OCI-LY7 (cell line): Measurements from ENCODE around the gene APOL1. TPM values are rescaled to one million over a fixed set of nuclear protein-coding genes. Genes with fewer than 3 reads are reported as not detected.
"Not testable (repeated sequence)": the region's sequence is repeated elsewhere in the genome, so short reads cannot be mapped to it uniquely, and the experiment has no call there.

Experiments used
- BruUV-seq: library from RNA; stranded (reverse); fragments of 400-500 nt; replicated peaks from 2 replicates; lab custom pipeline; 2021; lab: Mats Ljungman, UMichigan
- CTCF ChIA-PET: fragments of 300-600 bp; sonication (Branson Sonifier 250); formaldehyde crosslinking; loops from one replicate; lab custom pipeline; 2022; ENCODE audit warnings: antibody characterized with exemption; ENCODE audit not compliant: unreplicated experiment; lab: Charles Lee
- POLR2A ChIA-PET: fragments of 300-600 bp; sonication (Branson Sonifier 250); formaldehyde crosslinking; loops from one replicate; lab custom pipeline; 2022; ENCODE audit warnings: antibody characterized with exemption; lab: Charles Lee
- DNase-seq: peaks from one replicate; pipeline ENCODE4 v3.0.0-alpha.2; 2015; ENCODE audit warnings: low spot score
- H2AFZ ChIP-seq: fragments of 200-600 bp; sonication (generic), shearing (Covaris generic); 2 replicates; pipeline ENCODE4 v1.6.1; 2014; ENCODE audit warnings: mild to moderate bottlenecking, antibody characterized with exemption, low read length, moderate library complexity
- H3K27ac ChIP-seq: fragments of 200-600 bp; sonication (generic); 2 replicates; pipeline ENCODE4 v1.5.1; 2014; ENCODE audit warnings: mixed run types, low read depth, mild to moderate bottlenecking, moderate library complexity, low read length, inconsistent platforms; ENCODE audit not compliant: poor library complexity, severe bottlenecking
- H3K36me3 ChIP-seq: fragments of 200-600 bp; sonication (generic); 2 replicates; pipeline ENCODE4 v1.6.1; 2014; ENCODE audit warnings: mild to moderate bottlenecking, antibody characterized with exemption, low read length, moderate library complexity, mixed read lengths; ENCODE audit not compliant: insufficient read depth
- H3K4me1 ChIP-seq: fragments of 200-600 bp; sonication (generic); 2 replicates; pipeline ENCODE4 v1.5.1; 2014; ENCODE audit warnings: mild to moderate bottlenecking, low read length; ENCODE audit not compliant: insufficient read depth, poor library complexity, severe bottlenecking
- H3K4me2 ChIP-seq: fragments of 200-600 bp; sonication (generic); 2 replicates; pipeline ENCODE4 v1.6.1; 2014; ENCODE audit warnings: mild to moderate bottlenecking, low read length
- H3K4me3 ChIP-seq: fragments of 200-600 bp; sonication (generic); 2 replicates; pipeline ENCODE4 v1.5.1; 2014; ENCODE audit warnings: mild to moderate bottlenecking, low read depth, low read length; ENCODE audit not compliant: poor library complexity, severe bottlenecking
- H3K79me2 ChIP-seq: fragments of 200-600 bp; sonication (generic); 2 replicates; pipeline ENCODE4 v1.6.1; 2016; ENCODE audit warnings: low read depth, mild to moderate bottlenecking, low read length, moderate library complexity, mixed read lengths; ENCODE audit not compliant: insufficient read depth
- H3K9me2 ChIP-seq: fragments of 200-600 bp; sonication (generic); 2 replicates; pipeline ENCODE4 v1.6.1; 2016; ENCODE audit warnings: mild to moderate bottlenecking, low read length, mixed read lengths; ENCODE audit not compliant: insufficient read depth
- H3K9me3 ChIP-seq: fragments of 200-600 bp; sonication (generic); 2 replicates; pipeline ENCODE4 v1.6.1; 2014; ENCODE audit warnings: mild to moderate bottlenecking, mixed run types, low read length, mixed read lengths
- H4K20me1 ChIP-seq: fragments of 200-600 bp; sonication (generic); 2 replicates; pipeline ENCODE4 v1.6.1; 2014; ENCODE audit warnings: mild to moderate bottlenecking, antibody characterized with exemption, low read length, moderate library complexity, mixed read lengths; ENCODE audit not compliant: insufficient read depth
- CTCF ChIP-seq: fragments of 200-600 bp; sonication (generic); conservative IDR thresholded peaks from 2 replicates; pipeline ENCODE4 v1.5.1; 2014; ENCODE audit warnings: mild to moderate bottlenecking, antibody characterized with exemption, low read length, moderate library complexity, mixed read lengths
- intact Hi-C: fragments of 100-400 bp; cut with micrococcal nuclease; formaldehyde crosslinking; loops from one replicate; pipeline ENCODE4 v1.10.0; 2022; ENCODE audit not compliant: unreplicated experiment
- total RNA-seq, 2 experiments: library from RNA; depleted of rRNA in 1 of 2; stranded (reverse); fragments of >200 nt in 1 of 2; shearing (Covaris generic) in 1 of 2; gene quantifications; 2 replicates each; pipeline ENCODE4 v1.2.3, GENCODE V29; 2014 to 2022

APOL1 gene
- total RNA-seq, 2 experiments from 2014 or later: 0.42 to 0.47 TPM

- H3K27ac ChIP-seq, BruUV-seq, DNase-seq, H3K79me2 ChIP-seq, H4K20me1 ChIP-seq, intact Hi-C loops, H3K9me2 ChIP-seq, POLR2A ChIA-PET, H3K4me3 ChIP-seq, H3K9me3 ChIP-seq, H2AFZ ChIP-seq, H3K4me2 ChIP-seq, CTCF ChIA-PET, H3K36me3 ChIP-seq: not testable (repeated sequence)
- TF ChIP-seq CTCF: peak; percentile 57
- peaks cover 19% of the 10 kb centered on the region for H3K4me1 ChIP-seq
Measured at GRCh38 chr22:36261675-36262074, 8.7 kb downstream of the APOL1 start.

GRCh38 chr22:36262307-36262706 is 9.4 kb downstream of the APOL1 start:
- H3K9me2 ChIP-seq, BruUV-seq, H4K20me1 ChIP-seq, H3K79me2 ChIP-seq, intact Hi-C loops, H3K9me3 ChIP-seq, H2AFZ ChIP-seq, H3K36me3 ChIP-seq, H3K4me3 ChIP-seq, DNase-seq, H3K27ac ChIP-seq, H3K4me2 ChIP-seq, CTCF ChIA-PET, POLR2A ChIA-PET: not testable (repeated sequence)
- peaks cover 19% of the 10 kb centered on the region for H3K4me1 ChIP-seq

GRCh38 chr22:36263216-36263673 is 10.3 kb downstream of the APOL1 start:
- CTCF ChIA-PET, intact Hi-C loops, H3K36me3 ChIP-seq, H2AFZ ChIP-seq, H3K9me2 ChIP-seq, BruUV-seq, H3K9me3 ChIP-seq, H3K27ac ChIP-seq, DNase-seq, H4K20me1 ChIP-seq, H3K4me3 ChIP-seq, POLR2A ChIA-PET, H3K4me2 ChIP-seq, H3K79me2 ChIP-seq: not testable (repeated sequence)
- peaks cover 16% of the 10 kb centered on the region for H3K4me1 ChIP-seq

GRCh38 chr22:36263886-36264664 is 11.1 kb downstream of the APOL1 start:
- H3K27ac ChIP-seq, H4K20me1 ChIP-seq, H3K9me3 ChIP-seq, intact Hi-C loops, H3K4me3 ChIP-seq, DNase-seq, H3K9me2 ChIP-seq, H2AFZ ChIP-seq, H3K36me3 ChIP-seq, H3K4me1 ChIP-seq, CTCF ChIA-PET, H3K79me2 ChIP-seq, BruUV-seq, H3K4me2 ChIP-seq: not testable (repeated sequence)
- POLR2A ChIA-PET: interaction anchor here (0.6 kb wide), 1 partner anchor 21 kb away, joined by 3 read pairs; no protein-coding TSS in a partner anchor
